ENCODE measurements around the gene GLUD1.
"Not testable (repeated sequence)": the region's sequence is repeated elsewhere in the genome, so short reads cannot be mapped to it uniquely, and the experiment has no call there.

The GLUD1 gene

DNA sequence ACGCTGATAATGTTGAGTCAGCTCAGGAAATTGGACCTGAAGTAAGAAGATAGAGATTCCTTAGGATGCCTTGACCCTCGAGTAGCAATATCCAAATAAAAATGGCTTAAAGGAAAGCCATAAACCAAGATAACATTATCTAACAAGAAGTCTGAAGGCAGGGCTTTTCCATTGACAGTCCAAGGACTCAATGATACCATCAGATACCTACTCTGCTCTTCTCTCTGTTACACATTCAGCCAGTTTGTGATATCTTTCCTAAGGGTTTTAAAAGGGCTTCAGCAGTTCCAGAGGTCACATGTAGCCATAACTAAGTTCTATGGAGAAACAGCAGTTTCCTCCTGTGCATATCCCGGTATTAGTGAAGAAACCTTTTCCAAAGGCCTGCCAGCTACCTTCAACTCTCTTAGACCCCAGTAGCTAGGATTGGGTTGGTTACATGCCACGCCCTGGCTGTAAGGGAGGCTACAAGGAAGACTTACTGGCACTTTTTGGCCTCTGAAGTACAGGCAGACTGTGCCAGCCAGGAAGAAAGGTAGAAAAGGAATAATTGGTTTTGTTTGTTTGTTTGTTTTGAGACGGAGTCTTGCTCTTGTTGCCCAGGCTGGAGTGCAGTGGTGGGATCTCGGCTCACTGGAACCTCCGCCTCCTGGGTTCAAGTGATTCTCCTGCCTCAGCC is 10.9 kb upstream of the GLUD1 start:
- TF ChIP-seq CTCF (IDR thresholded peaks at IDR 0.05; ENCODE audit: borderline replicate concordance, control extremely low read depth, extremely low read depth, insufficient read depth, missing control alignments): no peak
- in situ Hi-C loops (cut with MboI; ENCODE audit: low sequenced_read_pairs, unreplicated experiment): no loop called here

DNA sequence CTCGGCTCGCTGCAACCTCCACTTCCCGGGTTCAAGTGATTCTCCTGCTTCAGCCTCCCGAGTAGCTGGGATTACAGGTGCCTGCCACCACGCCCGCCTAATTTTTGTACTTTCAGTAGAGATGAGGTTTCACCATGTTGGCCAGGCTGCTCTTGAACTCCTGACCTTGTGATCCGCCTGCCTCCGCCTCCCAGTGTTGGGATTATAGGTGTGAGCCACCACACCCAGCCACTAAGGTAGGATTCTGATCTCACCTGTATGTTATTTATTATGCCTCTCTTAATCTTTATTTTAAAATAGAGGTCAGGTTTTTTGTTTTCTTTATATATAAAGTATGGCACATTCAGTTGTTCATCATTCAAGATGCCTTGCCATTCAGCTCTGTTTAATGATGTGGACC is 10.1 kb upstream of the GLUD1 start:
- DNase-seq (ENCODE audit: low spot score); in situ Hi-C loops (cut with MboI; ENCODE audit: low sequenced_read_pairs, unreplicated experiment): not testable (repeated sequence)

More for the DNA sequence above, 10.9 kb upstream of the GLUD1 start:
- no peak for DNase-seq (ENCODE audit: low spot score)

DNA sequence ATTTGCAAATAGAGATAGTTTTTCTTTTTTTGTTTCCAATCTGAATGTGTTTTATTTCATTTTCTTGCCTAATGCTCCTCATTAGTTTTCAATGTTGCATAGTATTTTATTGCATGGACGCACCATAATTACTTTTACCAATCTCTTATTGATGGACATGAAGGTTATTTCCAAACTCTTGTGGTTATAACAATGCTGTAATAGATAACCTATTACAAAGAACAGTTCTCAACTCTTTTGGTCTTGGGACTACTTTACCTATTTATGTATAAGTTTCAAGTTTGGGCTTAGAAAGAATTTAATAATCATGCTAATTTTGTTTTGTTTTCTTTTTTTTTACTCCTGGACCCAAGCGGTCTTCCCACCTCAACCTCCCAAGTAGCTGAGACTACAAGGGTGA is 7.4 kb upstream of the GLUD1 start:
- no peak for TF ChIP-seq CTCF (IDR thresholded peaks at IDR 0.05; ENCODE audit: borderline replicate concordance, control extremely low read depth, extremely low read depth, insufficient read depth, missing control alignments)
- in situ Hi-C loops (cut with MboI; ENCODE audit: low sequenced_read_pairs, unreplicated experiment): no loop called here
- no peak for DNase-seq (ENCODE audit: low spot score)

DNA sequence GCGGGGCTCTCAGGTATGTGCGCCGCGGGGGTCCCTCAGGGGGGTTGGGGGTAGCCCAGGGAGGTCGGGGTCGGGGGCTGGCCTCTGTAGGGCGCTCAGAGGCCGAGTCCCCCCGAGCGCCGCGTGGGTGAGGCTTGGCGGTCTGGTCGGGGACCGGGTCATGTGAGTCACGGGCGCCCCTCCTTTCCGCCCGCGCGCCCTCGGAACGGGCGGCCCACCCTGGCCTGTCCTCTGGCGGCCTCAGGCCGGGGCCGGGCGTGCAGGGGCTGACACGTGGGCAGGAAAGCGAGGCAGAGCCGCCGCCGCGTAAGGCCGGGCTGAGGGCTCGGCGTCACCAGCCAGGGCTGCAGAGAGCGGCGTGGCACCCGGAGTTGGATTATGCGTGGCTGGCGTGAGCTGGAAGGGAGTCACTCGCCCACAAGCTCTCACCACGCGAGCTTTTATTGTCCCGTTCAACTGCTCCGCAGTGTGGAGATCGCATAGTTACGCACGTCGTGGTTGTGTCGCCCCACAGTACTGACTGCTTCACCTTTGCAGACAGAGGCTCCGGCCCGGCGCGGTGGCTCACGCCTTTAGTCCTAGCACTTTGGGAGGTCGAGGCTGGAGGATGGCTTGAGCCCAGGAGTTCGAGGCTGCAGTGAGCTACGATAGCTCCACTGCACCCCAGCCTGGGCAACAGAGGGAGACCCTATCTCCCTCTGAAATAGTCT is 748 bp upstream of the GLUD1 start:
- peak; percentile 85 for DNase-seq (ENCODE audit: low spot score)
- in situ Hi-C loops (cut with MboI; ENCODE audit: low sequenced_read_pairs, unreplicated experiment): no loop called here

GRCh38 chr10:87093632-87094372 is 841 bp downstream of the GLUD1 start:
- DNase-seq (ENCODE audit: low spot score): peak; percentile 55
- in situ Hi-C loops (cut with MboI; ENCODE audit: low sequenced_read_pairs, unreplicated experiment): no loop called here
- no peak for TF ChIP-seq CTCF (IDR thresholded peaks at IDR 0.05; ENCODE audit: borderline replicate concordance, control extremely low read depth, extremely low read depth, insufficient read depth, missing control alignments)

More for the DNA sequence above, 748 bp upstream of the GLUD1 start:
- no peak for TF ChIP-seq CTCF (IDR thresholded peaks at IDR 0.05; ENCODE audit: borderline replicate concordance, control extremely low read depth, extremely low read depth, insufficient read depth, missing control alignments)

DNA sequence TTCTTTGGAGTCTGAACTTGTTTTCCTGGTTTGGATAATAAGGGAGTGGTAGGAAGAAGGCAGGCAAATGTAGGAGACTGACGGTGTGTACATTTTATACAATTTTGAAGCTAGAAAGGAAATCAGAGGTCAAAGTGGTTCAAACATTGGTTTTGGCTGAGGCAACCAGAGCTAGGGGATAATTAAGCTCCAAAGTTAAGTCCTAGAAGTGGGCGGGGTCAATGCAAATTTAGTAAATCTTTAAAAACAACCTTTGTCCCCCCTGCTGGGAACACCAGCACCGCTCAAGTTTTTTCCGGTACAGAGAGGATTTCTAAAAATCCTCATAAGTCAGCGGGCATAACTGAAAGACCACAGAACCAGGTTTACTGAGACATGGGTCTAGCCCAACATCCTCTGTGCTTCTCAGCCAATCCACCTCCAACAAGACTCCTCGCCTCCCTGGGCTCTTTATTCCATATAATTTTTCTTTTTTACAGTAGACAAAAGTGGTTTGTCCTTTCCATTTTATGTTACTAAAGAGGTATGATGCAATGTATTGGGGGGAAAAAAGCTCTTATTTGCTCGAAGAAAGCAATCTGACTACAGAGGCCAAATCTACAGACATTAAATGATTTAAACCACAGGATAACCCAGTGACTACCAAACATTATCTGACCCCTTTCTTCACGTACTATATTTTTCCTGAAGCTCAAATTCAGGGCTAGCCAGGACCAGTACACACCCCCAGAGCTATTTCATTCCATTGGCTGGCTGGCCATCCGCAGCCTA is 1.6 kb downstream of the GLUD1 start:
- in situ Hi-C loops (cut with MboI; ENCODE audit: low sequenced_read_pairs, unreplicated experiment): no loop called here
- DNase-seq (ENCODE audit: low spot score): no peak

More for the DNA sequence above, 1.6 kb downstream of the GLUD1 start:
- no peak for TF ChIP-seq CTCF (IDR thresholded peaks at IDR 0.05; ENCODE audit: borderline replicate concordance, control extremely low read depth, extremely low read depth, insufficient read depth, missing control alignments)
